ENCODE measurements around the gene NRXN3. TPM values are rescaled to one million over a fixed set of nuclear protein-coding genes. Genes with fewer than 3 reads are reported as not detected.

NRXN3 gene
- total RNA-seq, 4 donors from 2014 or later = 0.56 to 1.6 (median 1.1) TPM

DNA sequence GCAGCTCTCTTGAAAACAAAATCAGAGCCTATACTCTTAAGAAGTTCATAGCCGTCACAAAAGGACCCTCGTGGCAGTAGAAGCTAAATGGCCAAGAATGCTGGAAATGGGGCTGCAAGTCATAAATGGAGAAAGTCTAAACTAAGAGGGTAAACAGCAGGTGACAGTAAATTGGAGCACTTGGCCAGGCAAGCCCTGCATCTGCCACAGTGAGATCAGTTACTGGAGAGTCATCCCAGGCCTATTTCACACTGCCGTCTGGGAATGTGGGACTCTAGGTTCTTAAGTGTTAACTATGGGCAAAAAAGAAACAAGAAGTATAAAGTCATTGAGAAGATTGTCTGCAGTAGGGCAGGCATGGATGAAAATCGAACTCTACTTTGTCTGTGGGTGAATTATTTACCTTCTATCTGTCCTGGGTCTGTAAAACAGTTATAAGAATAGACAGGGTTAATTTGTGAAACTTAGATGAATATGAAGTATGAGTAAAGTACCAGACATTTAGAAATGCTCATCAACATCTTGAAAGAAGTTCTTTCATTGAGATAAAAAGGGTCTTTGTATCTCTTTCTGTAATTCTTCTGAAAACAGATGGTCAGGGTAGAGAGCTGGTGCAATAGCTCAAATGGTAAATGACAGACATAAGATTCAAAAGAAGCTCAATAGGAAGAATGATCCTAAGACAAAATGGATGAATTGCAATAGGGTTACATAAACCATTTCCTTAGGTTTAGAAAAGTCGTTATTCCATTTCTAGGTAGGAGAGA is 1248.7 kb downstream of the NRXN3 start:
- TF ChIP-seq, protein P1, sequence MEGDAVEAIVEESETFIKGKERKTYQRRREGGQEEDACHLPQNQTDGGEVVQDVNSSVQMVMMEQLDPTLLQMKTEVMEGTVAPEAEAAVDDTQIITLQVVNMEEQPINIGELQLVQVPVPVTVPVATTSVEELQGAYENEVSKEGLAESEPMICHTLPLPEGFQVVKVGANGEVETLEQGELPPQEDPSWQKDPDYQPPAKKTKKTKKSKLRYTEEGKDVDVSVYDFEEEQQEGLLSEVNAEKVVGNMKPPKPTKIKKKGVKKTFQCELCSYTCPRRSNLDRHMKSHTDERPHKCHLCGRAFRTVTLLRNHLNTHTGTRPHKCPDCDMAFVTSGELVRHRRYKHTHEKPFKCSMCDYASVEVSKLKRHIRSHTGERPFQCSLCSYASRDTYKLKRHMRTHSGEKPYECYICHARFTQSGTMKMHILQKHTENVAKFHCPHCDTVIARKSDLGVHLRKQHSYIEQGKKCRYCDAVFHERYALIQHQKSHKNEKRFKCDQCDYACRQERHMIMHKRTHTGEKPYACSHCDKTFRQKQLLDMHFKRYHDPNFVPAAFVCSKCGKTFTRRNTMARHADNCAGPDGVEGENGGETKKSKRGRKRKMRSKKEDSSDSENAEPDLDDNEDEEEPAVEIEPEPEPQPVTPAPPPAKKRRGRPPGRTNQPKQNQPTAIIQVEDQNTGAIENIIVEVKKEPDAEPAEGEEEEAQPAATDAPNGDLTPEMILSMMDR (IDR thresholded peaks at IDR 0.05) = no peak
- no peak for TF ChIP-seq POLR2A (IDR thresholded peaks at IDR 0.05)
- H3K27me3 ChIP-seq = no peaks in the 10 kb centered on the region
- H3K9me3 ChIP-seq = no peaks in the 10 kb centered on the region
- DNase-seq = no peak
- 69 to 74% methylated on average over 5 of the region's 5 CpGs for WGBS, 2 donors
- H3K36me3 ChIP-seq = no peaks in the 10 kb centered on the region
- intact Hi-C loops (cut with DNase I) = no loop called here
- no peak overlapping the region for H3K27ac ChIP-seq
- no peak overlapping the region for H3K4me3 ChIP-seq (replicated peaks in 1 of 3)
- H3K4me1 ChIP-seq = no peaks in the 10 kb centered on the region

- Histone ChIP-seq H3K27ac (no peak overlapping the region), H3K4me3 (replicated peaks in 1 of 3) (no peak overlapping the region), H3K36me3 (no peaks in the 10 kb centered on the region), H3K4me1 (no peaks in the 10 kb centered on the region), H3K27me3 (no peaks in the 10 kb centered on the region), H3K9me3 (no peaks in the 10 kb centered on the region)
- DNase-seq = no peak
- TF ChIP-seq, protein P1 (IDR thresholded peaks at IDR 0.05) = no peak
- no peak for TF ChIP-seq POLR2A (IDR thresholded peaks at IDR 0.05)
- intact Hi-C loops (cut with DNase I) = no loop called here
- 79 to 81% methylated on average over 1 of the region's 1 CpG for WGBS, 2 donors
Measured at GRCh38 chr14:79419571-79420327, 1249.6 kb downstream of the NRXN3 start.

DNA sequence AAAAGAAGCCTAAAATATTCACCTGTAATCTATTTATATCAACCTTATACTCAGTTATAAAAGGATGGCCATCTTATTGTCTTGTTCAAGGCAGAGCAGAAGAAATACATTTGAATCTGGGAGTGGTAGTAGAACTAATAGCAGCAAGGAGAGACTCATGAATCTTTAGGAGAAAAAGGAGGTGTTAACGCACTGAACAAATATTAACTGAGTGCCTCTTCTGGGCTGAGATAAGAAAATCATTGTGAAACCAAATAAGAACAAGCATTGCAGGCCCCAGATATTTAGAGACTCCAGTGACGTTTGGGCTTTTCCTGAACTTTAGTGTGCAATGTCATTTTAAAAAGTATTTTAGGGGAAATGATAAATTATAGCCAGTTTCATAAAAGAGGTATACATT is 1250.6 kb downstream of the NRXN3 start:
- WGBS, 2 donors = 34 to 52% methylated on average over 2 of the region's 2 CpGs
- no peaks in the 10 kb centered on the region for H3K36me3 ChIP-seq
- no peak overlapping the region for H3K27ac ChIP-seq
- TF ChIP-seq, protein P1 (IDR thresholded peaks at IDR 0.05) = no peak
- TF ChIP-seq POLR2A (IDR thresholded peaks at IDR 0.05) = no peak
- DNase-seq = no peak
- intact Hi-C loops (cut with DNase I) = no loop called here
- no peaks in the 10 kb centered on the region for H3K4me1 ChIP-seq
- H3K4me3 ChIP-seq (replicated peaks in 1 of 3) = no peak overlapping the region
- no peaks in the 10 kb centered on the region for H3K9me3 ChIP-seq
- no peaks in the 10 kb centered on the region for H3K27me3 ChIP-seq

DNA sequence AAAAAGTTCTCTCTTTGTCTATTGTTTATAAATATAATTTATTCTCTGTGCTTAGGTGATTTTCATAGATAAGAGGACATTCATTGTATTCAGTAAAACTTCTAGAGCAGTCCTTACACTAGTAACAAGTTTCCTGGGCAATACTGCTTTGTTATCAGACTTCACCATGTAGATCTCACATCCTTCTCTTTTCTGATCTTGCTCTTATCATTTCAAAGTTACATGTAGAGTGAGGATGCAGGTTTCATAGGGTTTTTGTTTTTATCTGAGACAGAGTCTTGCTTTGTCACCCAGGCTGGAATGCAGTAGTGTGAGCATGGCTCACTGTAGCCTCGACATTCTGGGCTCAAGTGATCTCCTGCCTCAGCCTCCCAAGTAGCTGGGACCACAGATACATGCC is 1251.6 kb downstream of the NRXN3 start:
- Histone ChIP-seq H3K4me3 (replicated peaks in 1 of 3) (no peak overlapping the region), H3K36me3 (no peaks in the 10 kb centered on the region)
- whole genome bisulfite sequencing, 2 donors = 76 to 95% methylated on average over 1 of the region's 1 CpG

More for the DNA sequence above, 1251.6 kb downstream of the NRXN3 start:
- H3K27me3 ChIP-seq = no peaks in the 10 kb centered on the region
- no peak for DNase-seq
- no peak overlapping the region for H3K27ac ChIP-seq
- no peaks in the 10 kb centered on the region for H3K9me3 ChIP-seq
- no peak for TF ChIP-seq POLR2A (IDR thresholded peaks at IDR 0.05)
- TF ChIP-seq, protein P1 (IDR thresholded peaks at IDR 0.05) = no peak
- no peaks in the 10 kb centered on the region for H3K4me1 ChIP-seq
- intact Hi-C loops (cut with DNase I) = no loop called here
